Type B pancreatic cell (in vitro differentiated cells): ENCODE results near the gene LRCH1. TPM values are rescaled to one million over a fixed set of nuclear protein-coding genes. Genes with fewer than 3 reads are reported as not detected.

ENCODE experiments used
- DNase-seq: peaks from one replicate; pipeline ENCODE4 v3.0.0; 2021; ENCODE audit warnings: mixed read lengths; ENCODE audit not compliant: unreplicated experiment; ENCODE audit errors: extremely low spot score
- H3K27ac Mint-ChIP-seq: 2 replicates; pipeline ENCODE4 v1.8.0; 2021; ENCODE audit warnings: mild to moderate bottlenecking, mixed read lengths
- H3K27me3 Mint-ChIP-seq: 2 replicates; pipeline ENCODE4 v1.8.0; 2021; ENCODE audit warnings: mixed read lengths
- H3K36me3 Mint-ChIP-seq: 2 replicates; pipeline ENCODE4 v1.8.0; 2021; ENCODE audit warnings: mixed read lengths
- H3K4me1 Mint-ChIP-seq: one replicate; pipeline ENCODE4 v1.8.0; 2021; ENCODE audit warnings: mixed read lengths; ENCODE audit not compliant: unreplicated experiment
- H3K4me3 Mint-ChIP-seq: 2 replicates; pipeline ENCODE4 v1.8.0; 2021; ENCODE audit warnings: mild to moderate bottlenecking, mixed read lengths
- H3K9me3 Mint-ChIP-seq: 2 replicates; pipeline ENCODE4 v1.8.0; 2021; ENCODE audit warnings: mixed read lengths
- CTCF ChIP-seq: fragments of 200-600 bp; sonication (generic); conservative IDR thresholded peaks from 2 replicates; pipeline ENCODE4 v1.5.0; 2021; ENCODE audit warnings: antibody characterized with exemption, mild to moderate bottlenecking
- total RNA-seq: library from RNA; stranded (reverse); gene quantifications from 2 replicates; pipeline ENCODE4 v1.2.1, GENCODE V29; 2021; ENCODE audit warnings: low replicate concordance

LRCH1 gene
- total RNA-seq, 1 donor from 2014 or later, result 23.0 TPM

GRCh38 chr13:46618694-46619254 is 65.8 kb downstream of the LRCH1 start:
- no peaks in the 10 kb centered on the region for H3K36me3 Mint-ChIP-seq
- H3K27me3 Mint-ChIP-seq, result no peaks in the 10 kb centered on the region
- no peak overlapping the region for H3K27ac Mint-ChIP-seq
- H3K4me1 Mint-ChIP-seq, result peaks cover 58% of the 10 kb centered on the region
- no peaks in the 10 kb centered on the region for H3K9me3 Mint-ChIP-seq
- TF ChIP-seq CTCF, result no peak
- no peak overlapping the region for H3K4me3 Mint-ChIP-seq
- no peak for DNase-seq

- Mint-ChIP-seq H3K36me3 (no peaks in the 10 kb centered on the region), H3K4me1 (peaks cover 50% of the 10 kb centered on the region)
Measured at GRCh38 chr13:46620029-46620428, 67.1 kb downstream of the LRCH1 start.

GRCh38 chr13:46620471-46620870 is 67.5 kb downstream of the LRCH1 start:
- no peak overlapping the region for H3K4me3 Mint-ChIP-seq
- H3K27ac Mint-ChIP-seq, result no peak overlapping the region
- no peak for DNase-seq
- peaks cover 49% of the 10 kb centered on the region for H3K4me1 Mint-ChIP-seq
- no peaks in the 10 kb centered on the region for H3K27me3 Mint-ChIP-seq
- TF ChIP-seq CTCF, result no peak
- no peaks in the 10 kb centered on the region for H3K9me3 Mint-ChIP-seq
- no peaks in the 10 kb centered on the region for H3K36me3 Mint-ChIP-seq

More at GRCh38 chr13:46620029-46620428, 67.1 kb downstream of the LRCH1 start:
- Mint-ChIP-seq H3K4me3 (no peak overlapping the region), H3K9me3 (no peaks in the 10 kb centered on the region), H3K27me3 (no peaks in the 10 kb centered on the region), H3K27ac (no peak overlapping the region)
- no peak for DNase-seq
- TF ChIP-seq CTCF, result no peak

GRCh38 chr13:46621133-46621532 is 68.2 kb downstream of the LRCH1 start:
- no peaks in the 10 kb centered on the region for H3K9me3 Mint-ChIP-seq
- H3K4me3 Mint-ChIP-seq, result peak overlapping the region; percentile 6
- no peak for TF ChIP-seq CTCF
- no peak overlapping the region for H3K27ac Mint-ChIP-seq
- H3K36me3 Mint-ChIP-seq, result no peaks in the 10 kb centered on the region
- DNase-seq, result no peak
- no peaks in the 10 kb centered on the region for H3K27me3 Mint-ChIP-seq
- H3K4me1 Mint-ChIP-seq, result peaks cover 42% of the 10 kb centered on the region

- peaks cover 3% of the 10 kb centered on the region for H3K36me3 Mint-ChIP-seq
- H3K4me3 Mint-ChIP-seq, result no peak overlapping the region
- no peak for DNase-seq
- no peaks in the 10 kb centered on the region for H3K9me3 Mint-ChIP-seq
- peaks cover 37% of the 10 kb centered on the region for H3K4me1 Mint-ChIP-seq
- TF ChIP-seq CTCF, result no peak
- H3K27me3 Mint-ChIP-seq, result no peaks in the 10 kb centered on the region
- no peak overlapping the region for H3K27ac Mint-ChIP-seq
Measured at GRCh38 chr13:46621792-46622629, 69.0 kb downstream of the LRCH1 start.
